H1 (cell line): ENCODE measurements around the gene APOL4. TPM values are rescaled to one million over a fixed set of nuclear protein-coding genes. Genes with fewer than 3 reads are reported as not detected.

ENCODE experiments used
- CBX8 ChIP-seq: fragments of 300-800, 300-1000 bp; sonication (generic); IDR thresholded peaks from 2 replicates; pipeline ENCODE4 v1.7.1; 2016; ENCODE audit warnings: low read depth, low read length, borderline replicate concordance
- CHD2 ChIP-seq: IDR thresholded peaks from 2 replicates; pipeline ENCODE4 v1.6.1; 2012; ENCODE audit warnings: low read length, improper control_type of control experiment
- CTBP2 ChIP-seq: IDR thresholded peaks from 2 replicates; pipeline ENCODE4 v1.7.0; 2011; ENCODE audit warnings: borderline replicate concordance, mild to moderate bottlenecking, moderate library complexity, mixed read lengths, low read length; ENCODE audit not compliant: insufficient read depth, insufficient read length
- FOSL1 ChIP-seq: IDR thresholded peaks from 2 replicates; pipeline ENCODE4 v1.6.1; 2011; ENCODE audit warnings: mild to moderate bottlenecking, low read depth, low read length, moderate library complexity; ENCODE audit not compliant: insufficient read depth
- KDM4A ChIP-seq: IDR thresholded peaks from one replicate; pipeline ENCODE4 v1.7.1; 2012; ENCODE audit warnings: low read depth, mild to moderate bottlenecking, moderate library complexity, low read length, inconsistent platforms; ENCODE audit not compliant: severe bottlenecking
- SIX5 ChIP-seq: IDR thresholded peaks from 2 replicates; pipeline ENCODE4 v1.6.1; 2011; ENCODE audit warnings: mild to moderate bottlenecking, low read depth, low read length
- polyA plus RNA-seq, 7 experiments: library from polyadenylated mRNA; depleted of rRNA in 3 of 7; stranded (reverse) in 5 of 7; unstranded in 2 of 7; fragments of >200 nt in 5 of 7; fragments of 200-250 nt in 2 of 7; gene quantifications; 1 replicate in 5 of 7; 2 replicates in 1 of 7; 4 replicates in 1 of 7; pipeline versions ENCODE4 v1.2.1 to v1.2.3, GENCODE V29; 2011 to 2013; ENCODE audit warnings: missing spikeins in 2 of 7, mixed read lengths in 2 of 7
- total RNA-seq: library from RNA; stranded (reverse); fragmentation: NEBNext Ultra II Directional; extraction: Animal tissue kit (Norgen Biotek cat#: 25700); gene quantifications from 2 replicates; pipeline ENCODE4 v1.2.1, GENCODE V29; 2021
- TF ChIP-seq, protein P1 (sequence below), 3 experiments: IDR thresholded peaks; 1 replicate in 2 of 3; 2 replicates in 1 of 3; pipeline versions ENCODE4 v1.5.1 to v1.6.1; 2011; ENCODE audit warnings: low read length in 3 of 3, mild to moderate bottlenecking in 3 of 3, inconsistent platforms in 2 of 3, low read depth in 1 of 3, moderate library complexity in 1 of 3; ENCODE audit not compliant: insufficient read depth in 1 of 3; ENCODE audit errors: control extremely low read depth in 1 of 3
- TF ChIP-seq, protein P2 (sequence below): IDR thresholded peaks from 2 replicates; pipeline ENCODE4 v1.6.1; 2012; ENCODE audit warnings: low read length, inconsistent platforms

APOL4 gene
- total and polyA plus RNA-seq, 2 of the 8 experiments (the other 6 are each of a cell fraction or from before 2014, with no cell fraction given), result 0.02 TPM; not detected in 1

DNA sequence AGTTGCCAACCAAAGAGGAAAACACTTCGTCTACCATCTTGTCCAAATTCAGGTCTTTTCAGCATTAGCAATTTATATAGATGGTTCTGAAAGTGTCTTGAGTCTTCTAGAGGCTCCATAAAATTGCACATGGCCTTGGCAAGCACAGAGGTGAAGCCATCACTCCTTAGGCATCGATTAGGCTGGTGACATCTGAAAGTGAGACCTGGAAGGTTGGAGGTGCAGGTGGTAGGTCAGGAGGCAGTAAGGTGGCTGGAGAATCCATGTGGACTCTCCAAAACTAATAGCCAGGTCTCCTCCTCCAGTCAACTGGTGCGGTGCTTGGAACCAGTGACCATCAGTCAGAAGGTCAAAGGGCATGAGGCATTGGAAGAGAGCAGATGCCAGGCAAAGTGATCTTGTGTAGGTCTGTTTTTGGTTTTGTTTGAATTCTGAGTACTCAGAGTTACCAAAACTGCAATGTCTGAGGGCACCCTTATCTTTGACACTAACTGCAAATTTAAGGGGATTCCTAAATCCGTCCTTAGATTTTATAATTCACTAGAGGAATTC lies 44.3 kb upstream of the APOL4 start (continued):
- TF ChIP-seq, protein P1, sequence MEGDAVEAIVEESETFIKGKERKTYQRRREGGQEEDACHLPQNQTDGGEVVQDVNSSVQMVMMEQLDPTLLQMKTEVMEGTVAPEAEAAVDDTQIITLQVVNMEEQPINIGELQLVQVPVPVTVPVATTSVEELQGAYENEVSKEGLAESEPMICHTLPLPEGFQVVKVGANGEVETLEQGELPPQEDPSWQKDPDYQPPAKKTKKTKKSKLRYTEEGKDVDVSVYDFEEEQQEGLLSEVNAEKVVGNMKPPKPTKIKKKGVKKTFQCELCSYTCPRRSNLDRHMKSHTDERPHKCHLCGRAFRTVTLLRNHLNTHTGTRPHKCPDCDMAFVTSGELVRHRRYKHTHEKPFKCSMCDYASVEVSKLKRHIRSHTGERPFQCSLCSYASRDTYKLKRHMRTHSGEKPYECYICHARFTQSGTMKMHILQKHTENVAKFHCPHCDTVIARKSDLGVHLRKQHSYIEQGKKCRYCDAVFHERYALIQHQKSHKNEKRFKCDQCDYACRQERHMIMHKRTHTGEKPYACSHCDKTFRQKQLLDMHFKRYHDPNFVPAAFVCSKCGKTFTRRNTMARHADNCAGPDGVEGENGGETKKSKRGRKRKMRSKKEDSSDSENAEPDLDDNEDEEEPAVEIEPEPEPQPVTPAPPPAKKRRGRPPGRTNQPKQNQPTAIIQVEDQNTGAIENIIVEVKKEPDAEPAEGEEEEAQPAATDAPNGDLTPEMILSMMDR (IDR thresholded peaks at IDR 0.05; ENCODE audit: control extremely low read depth in 1 of 3, insufficient read depth in 1 of 3, low read depth in 1 of 3, low read length in 3 of 3), result no peak
- TF ChIP-seq KDM4A (no peak), SIX5 (no peak), CBX8 (no peak), CHD2 (no peak), CTBP2 (no peak), FOSL1 (no peak)
- TF ChIP-seq, protein P2, sequence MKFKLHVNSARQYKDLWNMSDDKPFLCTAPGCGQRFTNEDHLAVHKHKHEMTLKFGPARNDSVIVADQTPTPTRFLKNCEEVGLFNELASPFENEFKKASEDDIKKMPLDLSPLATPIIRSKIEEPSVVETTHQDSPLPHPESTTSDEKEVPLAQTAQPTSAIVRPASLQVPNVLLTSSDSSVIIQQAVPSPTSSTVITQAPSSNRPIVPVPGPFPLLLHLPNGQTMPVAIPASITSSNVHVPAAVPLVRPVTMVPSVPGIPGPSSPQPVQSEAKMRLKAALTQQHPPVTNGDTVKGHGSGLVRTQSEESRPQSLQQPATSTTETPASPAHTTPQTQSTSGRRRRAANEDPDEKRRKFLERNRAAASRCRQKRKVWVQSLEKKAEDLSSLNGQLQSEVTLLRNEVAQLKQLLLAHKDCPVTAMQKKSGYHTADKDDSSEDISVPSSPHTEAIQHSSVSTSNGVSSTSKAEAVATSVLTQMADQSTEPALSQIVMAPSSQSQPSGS, result no peak
- TF ChIP-seq, all 59 proteins: peak for 0
